HG03159 (cell line): ENCODE data around the gene ALLC.
"Not testable (repeated sequence)": the region's sequence is repeated elsewhere in the genome, so short reads cannot be mapped to it uniquely, and the experiment has no call there.

Experiments
- ATAC-seq: cut with Tn5 transposase; IDR thresholded peaks from one replicate; pipeline ENCODE4 v1.9.1; 2021; ENCODE audit warnings: mild to moderate bottlenecking, moderate library complexity; ENCODE audit not compliant: unreplicated experiment

The ALLC gene

GRCh38 chr2:3626118-3626811 is 31.7 kb upstream of the ALLC start:
- ATAC-seq, result no peak

GRCh38 chr2:3626812-3627499 is 31.0 kb upstream of the ALLC start:
- ATAC-seq, result no peak

GRCh38 chr2:3627500-3628100 is 30.4 kb upstream of the ALLC start:
- no peak for ATAC-seq

GRCh38 chr2:3628241-3628679 is 29.7 kb upstream of the ALLC start:
- ATAC-seq, result no peak

- ATAC-seq, result no peak
Measured at GRCh38 chr2:3628800-3629199, 29.2 kb upstream of the ALLC start.

GRCh38 chr2:3630631-3631030 is 27.4 kb upstream of the ALLC start:
- no peak for ATAC-seq

- ATAC-seq, result no peak
Measured at GRCh38 chr2:3631161-3631850, 26.7 kb upstream of the ALLC start.

GRCh38 chr2:3631851-3632659 is 25.9 kb upstream of the ALLC start:
- no peak for ATAC-seq

GRCh38 chr2:3633089-3633981 is 24.7 kb upstream of the ALLC start:
- ATAC-seq, result no peak

- no peak for ATAC-seq
Measured at GRCh38 chr2:3633982-3634595, 23.9 kb upstream of the ALLC start.

GRCh38 chr2:3634596-3635121 is 23.3 kb upstream of the ALLC start:
- ATAC-seq, result no peak

GRCh38 chr2:3635171-3635974 is 22.6 kb upstream of the ALLC start:
- no peak for ATAC-seq

- not testable (repeated sequence) for ATAC-seq
Measured at GRCh38 chr2:3635975-3636327, 22.0 kb upstream of the ALLC start.

- ATAC-seq, result no peak
Measured at GRCh38 chr2:3636586-3637310, 21.3 kb upstream of the ALLC start.

GRCh38 chr2:3637311-3637675 is 20.7 kb upstream of the ALLC start:
- ATAC-seq, result no peak

- ATAC-seq, result no peak
Measured at GRCh38 chr2:3637692-3638455, 20.1 kb upstream of the ALLC start.

- ATAC-seq, result no peak
Measured at GRCh38 chr2:3638456-3638810, 19.6 kb upstream of the ALLC start.
